Measurements from ENCODE around the gene TRIO. TPM values are rescaled to one million over a fixed set of nuclear protein-coding genes. Genes with fewer than 3 reads are reported as not detected.
A peak's percentile ranks its signal among the peaks of the same experiment; 100 is the strongest.

Gene TRIO
- total and polyA plus RNA-seq, 2 experiments from 2014 or later = 18.5 to 78.2 TPM

GRCh38 chr5:14108170-14108996 lies 34.8 kb upstream of the TRIO start:
- Histone ChIP-seq H3K4me2 (peak overlapping the region; percentile 71), H3K36me3 (replicated peaks; ENCODE audit: insufficient read depth, low read depth) (no peaks in the 10 kb centered on the region), H3K9me2 (replicated peaks; ENCODE audit: insufficient read depth) (no peaks in the 10 kb centered on the region), H3K79me2 (no peaks in the 10 kb centered on the region), H3K4me3 (no peak overlapping the region), H3K4me1 (ENCODE audit: insufficient read depth) (no peaks in the 10 kb centered on the region), H4K20me1 (ENCODE audit: insufficient read depth, poor library complexity, severe bottlenecking) (no peaks in the 10 kb centered on the region), H3K27me3 (no peaks in the 10 kb centered on the region), H3K27ac (no peak overlapping the region), H3K9me3 (ENCODE audit: low read depth) (no peaks in the 10 kb centered on the region), H2AFZ (peak overlapping the region; percentile 30)
- DNase-seq (ENCODE audit: low spot score) = peak; percentile 83
- 24% methylated on average over 21 of the region's 21 CpGs for WGBS (ENCODE audit: low lambda C conversion rate, missing lambda C conversion rate)
- TF ChIP-seq EZH2 (IDR thresholded peaks at IDR 0.05; ENCODE audit: borderline replicate concordance) (no peak), CTCF (IDR thresholded peaks at IDR 0.05; ENCODE audit: poor library complexity) (peak; percentile 78)

- WGBS (ENCODE audit: low lambda C conversion rate, missing lambda C conversion rate) = 90% methylated on average over 8 of the region's 8 CpGs
- Histone ChIP-seq H2AFZ (no peak overlapping the region), H3K4me2 (no peak overlapping the region), H3K27me3 (no peaks in the 10 kb centered on the region), H3K9me2 (replicated peaks; ENCODE audit: insufficient read depth) (no peaks in the 10 kb centered on the region), H3K9me3 (ENCODE audit: low read depth) (no peaks in the 10 kb centered on the region), H3K27ac (no peak overlapping the region), H3K4me1 (ENCODE audit: insufficient read depth) (no peaks in the 10 kb centered on the region), H3K79me2 (no peaks in the 10 kb centered on the region), H3K4me3 (no peak overlapping the region), H3K36me3 (replicated peaks; ENCODE audit: insufficient read depth, low read depth) (no peaks in the 10 kb centered on the region), H4K20me1 (ENCODE audit: insufficient read depth, poor library complexity, severe bottlenecking) (no peaks in the 10 kb centered on the region)
- no peak for DNase-seq (ENCODE audit: low spot score)
- TF ChIP-seq EZH2 (IDR thresholded peaks at IDR 0.05; ENCODE audit: borderline replicate concordance) = no peak
- no peak for TF ChIP-seq CTCF (IDR thresholded peaks at IDR 0.05; ENCODE audit: poor library complexity)
- TF ChIP-seq EZH2phosphoT487 (IDR thresholded peaks at IDR 0.05; ENCODE audit: low read depth, severe bottlenecking, unreplicated experiment) = no peak
Measured at GRCh38 chr5:14109041-14109747, 33.9 kb upstream of the TRIO start.

- Histone ChIP-seq H3K27ac (no peak overlapping the region), H3K9me2 (replicated peaks; ENCODE audit: insufficient read depth) (no peaks in the 10 kb centered on the region), H3K27me3 (no peaks in the 10 kb centered on the region), H4K20me1 (ENCODE audit: insufficient read depth, poor library complexity, severe bottlenecking) (no peaks in the 10 kb centered on the region), H2AFZ (no peak overlapping the region), H3K79me2 (no peaks in the 10 kb centered on the region), H3K4me2 (no peak overlapping the region), H3K9me3 (ENCODE audit: low read depth) (no peaks in the 10 kb centered on the region), H3K4me3 (no peak overlapping the region), H3K36me3 (replicated peaks; ENCODE audit: insufficient read depth, low read depth) (no peaks in the 10 kb centered on the region), H3K4me1 (ENCODE audit: insufficient read depth) (no peaks in the 10 kb centered on the region)
- WGBS (ENCODE audit: low lambda C conversion rate, missing lambda C conversion rate) = 87% methylated on average over 7 of the region's 7 CpGs
- TF ChIP-seq EZH2 (IDR thresholded peaks at IDR 0.05; ENCODE audit: borderline replicate concordance) (no peak), CTCF (IDR thresholded peaks at IDR 0.05; ENCODE audit: poor library complexity) (no peak), EZH2phosphoT487 (IDR thresholded peaks at IDR 0.05; ENCODE audit: low read depth, severe bottlenecking, unreplicated experiment) (no peak)
- DNase-seq (ENCODE audit: low spot score) = no peak
Measured at GRCh38 chr5:14109771-14110170, 33.4 kb upstream of the TRIO start.
